T-helper 1 cell (primary cell): ENCODE data around the gene REELD1.

Experiments used
- DNase-seq, 5 donors: peaks; one replicate each; pipeline ENCODE4 v3.0.0-alpha.2; 2012 to 2020
- total RNA-seq, 4 donors: gene quantifications; one replicate each; lab custom pipeline; 2026; lab: John Stamatoyannopoulos, UW

Gene REELD1
- 0.54 to 1.8 (median 1.0) reads per million in 4 donors for total RNA-seq

DNA sequence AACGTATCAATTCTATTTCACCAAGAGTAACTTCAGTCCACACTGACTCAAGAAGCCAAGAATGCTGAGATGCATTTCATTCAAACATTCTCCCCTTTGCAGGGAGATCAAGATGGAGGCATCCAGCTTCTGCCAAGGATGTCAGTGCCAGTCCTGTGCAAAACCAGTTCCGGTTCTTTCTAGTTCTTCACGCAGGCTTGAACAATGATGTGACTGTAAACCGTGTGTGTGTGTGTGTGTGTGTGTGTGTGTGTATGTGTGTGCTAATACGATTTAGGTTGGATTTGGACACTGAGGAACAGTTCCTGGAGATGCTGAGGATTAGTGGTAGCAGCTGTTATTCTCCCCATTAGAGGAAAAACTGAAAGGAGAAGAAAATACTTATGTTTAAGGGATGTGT is at the start of gene REELD1:
Gene REELD1, plus strand, starts transcription at position 301 of the 400 bp plus-strand sequence. CDS start 2,415 bp downstream, outside the sequence.
- no peak for DNase-seq

DNA sequence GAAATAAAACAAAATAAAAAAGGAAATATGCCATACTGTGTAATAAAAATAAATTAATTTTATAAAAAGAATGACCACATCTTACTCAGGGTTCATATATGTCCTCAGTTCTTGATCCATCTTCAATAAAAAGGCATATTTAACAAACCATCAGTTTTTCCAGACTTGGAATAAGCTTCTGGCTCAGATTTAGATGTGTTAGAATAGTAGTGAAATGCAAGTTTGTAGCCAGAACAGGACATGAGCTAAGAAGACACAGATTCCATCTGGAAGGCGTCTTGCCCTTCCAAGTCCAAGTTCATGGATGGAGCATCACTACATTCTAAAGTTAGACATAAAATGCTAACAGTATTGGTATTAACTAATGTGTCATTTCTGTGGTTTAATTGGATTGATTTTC is 49.1 kb upstream of the REELD1 start:
- no peak for DNase-seq

DNA sequence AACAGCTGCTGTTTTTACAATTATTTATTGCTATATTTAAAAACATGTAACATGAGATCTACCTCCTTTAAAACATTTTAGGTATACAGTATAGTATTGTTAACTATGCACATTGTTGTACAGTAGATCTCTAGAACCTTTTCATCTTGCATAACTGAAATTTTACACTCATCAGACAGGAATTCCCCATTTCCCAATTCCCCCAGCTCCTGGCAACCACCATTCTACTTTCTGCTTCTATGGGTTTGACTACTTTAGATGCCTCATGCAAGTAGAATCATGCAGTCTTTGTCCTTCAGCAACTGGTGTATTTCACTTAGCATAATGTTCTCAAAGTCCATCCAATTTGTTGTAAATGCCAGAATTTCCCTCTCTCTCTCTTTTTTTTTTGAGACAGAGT is 48.5 kb upstream of the REELD1 start:
- DNase-seq: no peak

DNA sequence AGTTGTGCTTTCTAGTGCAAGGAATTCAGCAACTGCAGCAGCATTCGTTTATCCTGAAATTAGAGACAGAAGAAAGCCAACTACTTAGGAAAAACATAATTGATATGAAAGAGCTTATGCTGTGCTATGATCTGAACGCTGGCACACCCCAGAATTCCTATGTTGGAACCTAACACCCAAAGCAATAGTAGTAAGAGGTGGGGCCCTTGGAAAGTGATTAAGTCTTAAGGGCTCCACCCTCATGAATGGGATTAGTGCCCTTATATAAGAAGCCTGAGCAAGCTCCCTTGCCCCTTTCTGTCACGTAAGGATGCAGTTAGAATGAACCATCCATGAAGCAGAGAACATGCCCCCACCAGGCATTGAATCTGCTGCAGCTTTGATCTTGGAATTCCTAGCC is 44.2 kb upstream of the REELD1 start:
- no peak for DNase-seq

DNA sequence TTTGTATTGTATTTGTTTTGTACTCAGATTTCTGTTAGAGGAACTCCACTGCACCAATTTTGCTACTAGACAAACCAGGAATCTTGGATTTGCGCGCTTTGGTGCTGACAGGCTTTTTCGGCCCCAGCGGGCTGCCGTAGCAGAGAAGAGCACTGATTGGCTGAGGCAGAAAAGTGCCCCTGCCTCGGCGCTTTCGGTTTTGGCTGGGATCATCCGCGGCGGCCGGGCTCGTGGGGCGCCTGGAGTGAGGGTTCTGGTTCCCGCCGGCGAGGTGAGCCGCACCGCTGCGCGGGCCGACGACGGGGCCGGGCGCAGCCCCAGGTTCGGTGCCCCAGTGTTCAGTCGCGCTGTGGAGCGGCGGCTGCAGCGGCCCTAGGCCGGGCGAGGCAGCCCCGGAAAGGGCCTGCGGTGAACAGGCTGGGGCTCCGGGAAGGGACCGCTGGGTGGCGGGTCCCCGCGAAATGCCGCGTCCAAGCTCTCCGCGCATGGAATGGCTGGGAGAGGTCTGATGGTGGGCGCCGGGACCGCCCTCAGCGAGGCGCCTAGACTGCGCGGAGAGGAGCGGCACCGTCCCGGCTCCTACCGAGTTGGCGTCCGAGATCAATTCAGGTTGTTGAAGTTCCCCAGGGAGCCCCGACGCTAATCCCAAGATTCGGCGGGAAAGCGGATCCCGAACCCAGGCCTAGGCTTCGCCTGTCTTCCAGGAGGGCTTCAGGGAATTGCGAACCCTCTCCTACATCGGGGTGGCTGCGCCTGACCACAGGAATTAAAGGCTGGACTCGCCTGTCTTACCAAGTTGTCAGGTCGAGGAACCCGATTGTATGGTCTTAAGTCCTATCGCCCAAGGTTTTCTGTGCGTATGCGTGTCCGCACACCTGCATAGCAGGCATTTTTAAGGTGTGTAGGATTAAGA is 38.5 kb upstream of the REELD1 start, which contains the start of gene LSM6:
Gene LSM6, plus strand, starts transcription at position 178 of the 913 bp plus-strand sequence. CDS start 7,204 bp downstream, outside the sequence.
- DNase-seq: peak; percentile 67 to 82 (median 77)

DNA sequence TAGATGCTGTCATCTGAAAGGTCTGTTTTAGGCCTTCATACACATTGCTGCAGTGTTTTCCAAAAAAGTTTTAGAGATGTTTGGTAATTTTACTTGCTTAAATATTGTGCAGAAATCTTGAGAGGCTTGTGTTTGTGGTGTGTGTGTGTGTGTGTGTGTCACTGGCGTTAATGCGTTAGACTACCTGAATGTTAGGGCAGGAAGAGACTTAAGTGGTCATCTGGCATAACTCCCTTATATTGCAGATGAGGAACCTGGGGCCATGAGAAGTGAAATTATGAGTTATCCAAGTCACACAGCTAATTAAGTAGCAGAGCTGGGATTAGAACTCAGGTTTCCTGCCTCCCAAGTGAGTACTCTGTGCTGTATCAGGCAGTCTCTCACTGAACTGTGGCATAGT is 37.4 kb upstream of the REELD1 start:
- DNase-seq: no peak

DNA sequence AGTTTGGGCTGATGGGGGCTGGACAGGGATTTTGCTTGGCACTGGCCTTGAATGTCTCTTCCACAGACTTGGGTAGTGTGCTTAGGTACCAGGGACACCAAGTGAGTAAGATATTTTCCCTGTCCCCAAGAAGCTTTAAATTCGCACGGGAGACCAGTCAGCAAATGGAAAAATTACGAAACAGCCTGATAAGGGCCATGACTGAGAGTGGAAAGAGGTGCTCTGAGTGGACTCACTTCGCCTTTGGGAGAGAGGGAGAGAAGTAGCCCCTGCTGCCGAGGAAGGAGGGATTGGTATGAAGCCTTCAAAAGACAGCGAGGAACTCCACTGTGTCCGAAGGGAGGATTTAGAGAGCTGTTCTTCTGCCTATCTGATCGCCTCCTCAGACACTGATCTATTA is 36.2 kb upstream of the REELD1 start:
- DNase-seq: no peak

DNA sequence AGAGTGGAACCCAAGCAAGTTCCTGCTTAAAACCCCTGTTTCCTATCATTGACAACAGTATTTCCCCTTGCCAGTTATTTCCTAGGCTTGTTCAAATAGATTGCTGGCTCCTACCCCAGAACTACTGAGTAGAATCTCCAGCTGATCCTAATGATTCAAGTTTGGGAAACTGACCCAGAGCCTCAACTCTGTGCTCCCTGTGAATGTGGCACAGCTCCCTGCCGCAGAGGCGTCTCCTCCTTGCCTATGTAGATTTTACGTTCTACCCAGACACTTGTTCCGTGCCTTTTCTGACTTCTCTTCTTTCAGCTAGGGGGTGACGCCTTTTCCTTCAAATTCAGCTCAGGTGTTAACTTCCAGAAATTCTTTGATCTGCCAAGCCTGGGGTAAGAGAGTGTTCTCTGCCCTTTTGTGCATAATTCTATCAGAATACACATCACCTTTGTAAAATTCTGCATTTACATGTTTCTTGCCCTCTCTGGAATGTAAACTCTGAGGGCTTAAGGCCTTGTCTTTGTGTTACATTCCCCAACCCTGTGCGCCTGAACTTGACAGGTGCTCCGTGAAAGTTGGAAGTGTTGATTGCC is 34.5 kb upstream of the REELD1 start:
- no peak for DNase-seq

DNA sequence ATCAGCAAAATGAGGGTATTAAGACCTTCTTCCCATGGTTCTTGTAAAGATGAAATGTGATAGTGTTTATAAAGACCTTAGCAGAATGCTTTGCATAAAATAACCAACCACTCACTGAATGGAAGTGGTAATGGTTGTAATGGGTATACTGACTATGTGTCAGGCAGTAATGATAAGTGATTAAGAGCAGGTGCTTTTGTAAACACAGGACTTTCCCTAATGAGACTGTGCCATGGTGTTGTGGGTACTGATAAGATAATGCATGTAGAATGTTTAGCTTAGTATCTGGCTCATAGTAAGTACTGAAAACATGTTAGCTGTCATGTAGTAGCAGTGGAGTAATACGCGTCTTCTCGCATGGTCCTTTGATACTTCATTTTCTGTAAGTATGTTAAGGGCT is 31.9 kb upstream of the REELD1 start:
- no peak for DNase-seq

DNA sequence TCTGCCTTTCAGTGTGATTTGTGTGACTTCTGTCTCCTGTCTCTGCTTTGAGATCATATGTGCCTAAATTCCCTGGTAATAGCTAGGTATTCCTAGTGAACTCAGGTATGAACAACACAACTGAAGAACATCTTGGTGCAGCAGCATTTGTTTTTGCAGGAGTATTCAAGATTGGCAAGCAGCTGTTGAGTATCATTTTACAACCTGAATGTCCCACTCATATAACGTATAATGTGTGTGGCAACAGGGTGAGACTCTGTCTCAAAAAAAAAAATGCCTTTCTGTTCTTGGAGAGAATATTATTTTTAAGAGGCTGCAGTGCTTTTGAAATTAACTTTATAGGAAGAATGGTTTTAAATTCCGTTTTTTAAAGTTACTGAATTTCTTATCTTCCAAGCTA is 31.1 kb upstream of the REELD1 start:
- no peak for DNase-seq

DNA sequence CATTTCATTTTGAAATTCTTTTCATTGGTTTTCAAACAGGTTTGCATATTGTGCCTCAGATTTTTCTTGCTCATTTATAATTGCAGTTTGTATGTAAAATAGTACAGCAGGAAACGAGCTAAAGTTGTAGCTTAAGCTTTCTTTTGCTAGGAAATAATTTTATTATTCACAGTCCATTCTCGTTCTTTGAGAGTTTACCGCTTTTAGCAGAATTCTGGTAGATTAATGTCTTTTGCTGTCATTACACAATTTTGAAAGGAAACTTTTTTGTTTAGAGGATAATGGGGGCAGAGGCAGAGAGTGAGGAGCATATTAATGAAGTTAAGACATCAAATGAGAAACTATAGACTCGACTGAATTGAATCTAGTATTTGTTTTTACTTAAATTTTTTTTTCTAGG is 28.3 kb upstream of the REELD1 start:
- DNase-seq: no peak

DNA sequence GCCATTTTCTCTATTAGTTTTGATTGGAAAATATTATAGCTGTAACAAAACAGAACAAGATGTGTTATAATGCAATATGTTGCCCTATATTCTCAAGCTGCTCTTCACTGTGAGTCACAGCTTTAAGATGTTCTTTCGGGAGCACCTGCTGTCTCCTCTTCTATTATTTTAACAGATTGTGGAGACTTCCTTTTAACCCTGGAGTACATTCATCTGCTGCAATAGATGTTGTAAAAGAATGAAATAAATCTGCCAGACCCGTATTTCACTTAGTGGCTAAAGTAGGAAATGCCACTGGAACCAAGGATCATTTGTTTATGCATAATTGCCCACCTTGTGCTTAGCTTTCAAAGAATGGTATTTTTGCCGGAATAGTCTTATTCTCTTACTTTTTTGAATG is 27.7 kb upstream of the REELD1 start:
- no peak for DNase-seq

DNA sequence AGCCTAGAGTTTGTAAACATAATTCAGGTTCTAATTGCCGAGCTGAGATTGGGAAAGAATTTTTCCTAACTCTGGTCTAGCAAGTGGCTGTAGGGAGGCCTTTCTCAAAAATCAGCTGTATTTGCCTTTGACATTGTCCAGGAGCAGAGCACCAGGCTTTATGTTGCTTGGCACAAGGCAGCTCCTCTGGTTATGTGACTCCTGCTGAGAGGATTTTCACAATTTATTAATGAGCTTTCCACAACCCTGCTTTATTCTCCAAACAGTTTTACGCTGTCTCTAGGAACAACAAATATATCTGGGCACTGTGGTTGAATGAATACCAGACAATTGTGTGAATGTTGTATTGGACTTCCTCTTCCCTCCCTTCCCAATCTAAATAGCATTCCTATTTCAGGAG is 23.9 kb upstream of the REELD1 start:
- DNase-seq: no peak

DNA sequence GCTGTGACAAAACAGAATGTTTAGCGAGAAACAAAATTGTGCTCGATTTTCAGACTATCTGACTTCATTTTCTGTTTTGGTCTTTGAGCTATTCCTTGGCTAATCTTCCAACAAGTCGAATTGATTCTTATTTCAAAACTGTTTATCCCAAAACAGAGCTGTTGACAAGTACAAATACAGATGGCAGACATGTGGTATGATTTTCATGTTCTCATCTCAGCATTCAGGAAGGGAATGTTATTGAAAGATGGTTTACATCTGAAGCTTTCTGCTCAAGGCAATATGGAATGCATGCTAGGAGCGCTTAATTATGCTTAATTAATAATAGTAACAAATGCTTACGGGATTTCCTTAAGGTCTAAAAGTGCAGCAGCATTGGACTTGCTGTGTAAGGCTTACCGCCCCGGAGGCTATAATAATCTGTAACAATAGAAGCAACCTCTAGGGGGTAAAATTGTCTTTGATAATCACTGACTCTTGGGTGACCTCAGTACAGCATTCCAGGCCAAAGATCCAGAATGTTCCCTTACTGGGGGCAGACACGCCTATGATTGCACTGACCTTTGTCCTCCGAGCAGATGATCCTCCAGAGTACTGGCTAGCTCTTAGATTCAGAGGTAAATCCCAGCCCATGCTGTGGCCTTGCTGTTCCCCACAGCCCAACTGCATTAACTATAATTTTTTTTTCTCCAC is 22.4 kb upstream of the REELD1 start:
- DNase-seq: no peak

DNA sequence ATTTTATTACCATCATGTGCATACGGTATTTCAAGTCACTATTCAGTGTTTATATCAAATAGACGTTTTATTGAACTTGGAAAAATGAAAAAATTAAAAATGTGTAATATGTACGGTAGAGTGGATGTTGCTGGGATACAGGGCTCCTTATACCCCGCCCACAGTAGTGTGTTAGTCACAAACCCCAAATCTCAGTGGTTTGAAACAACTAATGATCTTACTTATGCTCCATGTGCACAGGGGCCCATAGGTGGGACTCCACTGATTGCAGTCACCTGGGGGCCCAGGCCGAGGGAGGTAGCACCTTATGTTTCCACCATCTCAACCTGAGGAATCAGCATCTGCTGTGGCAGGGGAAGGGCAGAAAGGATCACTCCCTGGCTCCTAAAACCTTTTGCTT is 20.7 kb upstream of the REELD1 start:
- no peak for DNase-seq

DNA sequence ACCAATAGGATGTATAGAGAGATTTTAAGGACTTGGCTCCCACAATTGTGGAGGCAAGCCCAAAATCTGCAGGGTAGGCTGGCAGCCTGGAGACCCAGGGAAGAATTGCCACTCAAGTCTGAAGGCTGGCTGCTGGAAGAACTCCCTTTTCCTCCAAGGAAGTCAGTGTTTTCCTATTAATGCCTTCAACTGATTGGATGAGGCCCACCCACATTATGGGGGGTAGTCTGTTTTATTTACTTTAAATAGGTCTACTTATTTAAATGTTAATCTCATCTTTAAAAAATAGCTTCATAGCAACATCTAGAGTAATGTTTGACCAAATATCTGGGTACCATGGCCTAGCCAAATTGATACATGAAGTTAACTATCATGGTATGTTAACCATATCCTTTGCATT is 20.1 kb upstream of the REELD1 start:
- DNase-seq: no peak

DNA sequence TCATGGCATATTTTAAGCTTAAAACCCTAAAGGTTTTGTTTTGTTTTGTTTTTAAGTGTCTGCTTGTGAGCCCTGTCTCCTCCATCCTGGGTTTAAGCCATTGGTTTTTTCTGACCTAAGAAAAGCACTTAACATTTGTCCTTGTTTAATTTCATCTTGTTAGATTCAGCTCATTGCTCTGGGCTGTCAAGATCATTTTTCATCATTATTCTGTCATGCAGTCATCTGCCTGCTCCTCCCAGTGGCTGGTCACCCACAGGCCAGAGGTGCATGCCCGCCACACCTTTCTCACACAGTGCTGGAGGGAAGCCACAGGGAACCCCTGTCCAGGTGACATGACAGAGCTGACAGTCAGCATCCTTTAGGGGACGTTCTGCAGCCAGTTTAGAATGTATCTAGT is 11.7 kb upstream of the REELD1 start:
- DNase-seq: no peak

DNA sequence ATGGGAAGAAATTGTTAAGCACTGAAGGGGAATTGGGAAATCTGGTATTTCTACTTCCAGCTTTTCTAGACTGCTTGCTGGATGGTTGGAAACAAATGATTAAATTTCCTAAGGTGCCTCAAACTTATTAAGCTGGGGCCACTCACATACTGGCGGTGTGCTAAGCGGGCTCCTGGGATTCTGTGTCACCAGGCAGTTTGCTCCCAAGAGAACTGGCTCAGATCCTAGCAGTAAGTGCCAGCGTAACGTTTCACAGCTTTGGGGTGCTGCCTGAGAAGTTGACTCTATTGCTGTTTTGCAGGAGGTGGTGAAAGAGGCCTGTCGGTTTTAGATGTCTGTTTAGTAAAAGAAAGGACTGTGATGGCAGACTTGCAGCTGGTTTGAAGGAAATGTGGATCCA is 6.9 kb upstream of the REELD1 start:
- DNase-seq: no peak

DNA sequence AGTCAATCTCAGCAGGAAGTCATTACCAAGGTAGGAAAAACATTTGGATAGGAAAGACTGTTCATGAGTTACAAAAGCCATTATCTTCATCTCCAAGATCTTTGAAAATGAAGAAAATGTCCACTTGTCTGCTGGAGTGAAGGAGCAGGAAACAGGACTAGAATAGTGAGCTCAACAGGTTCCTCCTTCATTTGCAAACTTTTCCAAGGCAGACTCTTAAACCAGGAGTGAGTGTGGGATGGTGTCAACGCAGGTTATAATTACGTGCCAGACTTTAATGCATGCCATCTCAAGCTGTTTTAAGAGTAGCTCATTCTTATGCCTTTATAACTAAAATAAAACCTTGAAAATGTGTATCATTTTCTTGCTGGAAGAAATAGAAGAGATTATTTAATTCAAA is 3.4 kb upstream of the REELD1 start:
- DNase-seq: no peak

DNA sequence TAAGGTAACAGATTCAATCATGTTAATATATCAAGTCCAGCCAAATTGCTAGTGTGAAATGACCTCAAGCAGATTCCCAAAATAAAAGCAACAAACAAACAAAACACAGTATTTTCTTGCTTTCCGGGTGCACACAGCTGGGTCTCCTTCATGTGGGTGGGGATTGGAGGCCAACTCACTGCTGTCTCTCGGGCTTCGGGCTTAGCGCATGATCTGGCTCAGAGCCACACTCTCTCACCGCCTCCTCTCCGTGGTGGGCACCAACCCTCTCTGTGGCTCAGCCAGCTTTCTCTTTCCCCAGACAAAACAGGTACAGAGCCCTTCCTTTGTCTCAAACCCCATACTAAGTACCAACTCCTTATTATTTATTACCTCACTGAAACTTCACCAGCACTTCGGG is 2.9 kb upstream of the REELD1 start:
- no peak for DNase-seq

DNA sequence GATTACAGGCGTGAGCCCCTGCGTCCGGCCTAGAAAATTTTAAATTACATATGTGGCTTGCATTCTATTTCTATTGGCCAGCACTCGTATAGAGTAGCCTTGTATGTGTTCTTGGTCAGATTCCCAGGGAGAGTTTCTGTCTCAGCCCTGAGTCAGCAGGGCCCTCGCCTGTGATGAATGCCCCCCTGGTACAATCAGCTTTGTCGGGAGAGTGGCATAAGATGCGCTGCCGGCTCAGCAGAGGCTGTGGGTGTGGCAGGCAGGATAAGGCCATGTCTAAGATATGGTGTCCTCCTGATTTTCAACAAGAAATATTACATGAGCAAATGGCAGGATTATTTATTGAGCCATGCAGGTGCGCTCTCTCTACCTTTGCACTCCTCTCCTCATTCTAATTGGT is 1.6 kb upstream of the REELD1 start:
- no peak for DNase-seq

DNA sequence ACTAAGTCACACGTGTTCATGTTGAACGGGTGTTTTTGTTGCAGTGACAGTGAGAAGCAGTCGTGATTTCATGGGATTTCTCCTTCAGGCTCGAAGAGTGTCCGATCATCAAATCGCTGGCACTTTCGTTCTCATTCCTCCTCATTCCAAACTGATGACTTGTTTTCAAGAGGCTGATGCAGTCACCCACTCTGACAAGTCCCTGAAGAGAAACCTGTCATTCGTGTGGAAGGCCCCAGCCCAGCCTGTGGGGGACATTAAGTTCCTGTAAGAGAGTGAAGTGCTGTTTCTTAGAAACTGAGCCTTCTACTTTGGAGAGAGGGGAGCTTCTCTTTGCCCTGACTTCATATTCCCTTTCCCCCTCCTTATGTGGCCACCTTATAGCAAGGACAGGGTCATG is 8.0 kb downstream of the REELD1 start:
- DNase-seq: no peak

DNA sequence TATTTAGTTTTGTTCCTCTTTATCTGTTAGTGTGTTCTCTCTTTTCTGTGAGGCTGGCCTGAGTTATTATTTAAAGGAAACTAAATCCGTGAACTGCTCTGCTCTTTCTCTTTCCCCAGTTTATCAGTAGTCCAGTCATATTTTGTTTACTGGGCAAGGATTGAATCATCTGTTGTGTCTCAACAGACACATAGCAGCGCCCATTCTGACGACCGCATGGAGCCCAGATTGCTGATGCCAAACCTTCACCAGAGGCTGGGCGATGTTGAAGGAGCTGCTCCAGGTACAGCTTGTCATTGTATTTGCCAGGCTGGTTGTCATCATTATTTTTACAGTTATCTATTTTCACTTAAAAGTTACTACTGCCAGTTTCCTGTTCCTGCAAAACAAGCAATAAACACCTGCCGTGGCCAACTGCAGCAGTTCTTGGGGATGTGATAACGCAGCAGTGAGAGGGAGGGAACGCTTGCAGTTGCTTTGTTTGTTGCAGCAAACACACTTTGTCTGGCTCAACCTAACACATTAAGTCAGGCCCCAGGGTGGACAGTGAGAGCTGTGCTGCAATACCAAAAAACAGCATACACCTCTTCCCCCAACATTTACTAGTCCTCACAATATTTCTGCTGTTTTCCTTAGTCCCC is 10.1 kb downstream of the REELD1 start:
- no peak for DNase-seq
